Measurements from ENCODE around the gene LSM2.
"Not testable (repeated sequence)": the region's sequence is repeated elsewhere in the genome, so short reads cannot be mapped to it uniquely, and the experiment has no call there.

The LSM2 gene

DNA sequence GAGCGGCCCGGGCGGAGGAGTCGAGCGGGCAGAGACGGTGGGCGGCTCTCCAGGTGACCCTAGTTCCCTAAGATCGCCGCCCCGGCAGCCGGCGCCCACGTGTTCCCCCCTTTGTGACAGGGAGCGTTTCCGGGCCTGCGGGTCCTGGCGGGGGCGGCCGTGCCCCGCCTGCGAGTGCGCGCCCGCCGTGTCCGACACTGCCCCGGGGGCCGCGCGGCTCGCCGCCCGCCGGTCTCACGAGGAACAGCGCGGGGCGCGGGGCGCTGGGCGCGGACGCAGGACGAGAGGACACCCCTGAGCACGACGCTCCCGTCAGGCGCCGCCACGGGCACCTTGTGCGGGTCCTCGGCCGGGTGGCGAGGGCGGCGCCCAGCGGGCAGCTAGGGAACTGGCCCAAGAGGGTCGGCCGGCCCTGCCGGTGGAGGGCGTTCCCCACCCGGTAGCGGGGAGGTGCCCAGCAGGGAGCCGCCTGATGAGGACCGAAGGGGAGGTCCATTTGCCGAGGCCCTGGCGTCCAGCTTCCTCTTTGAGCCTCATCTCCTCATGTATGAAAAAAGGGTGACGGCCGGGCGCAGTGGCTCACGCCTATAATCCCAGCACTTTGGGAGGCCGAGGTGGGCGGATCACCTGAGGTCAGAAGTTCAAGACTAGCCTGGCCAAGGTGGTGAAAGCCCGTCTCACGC, 11.0 kb downstream of the LSM2 start, which contains the start of gene VARS1:
TSS of gene VARS1 (minus strand) at position 137 of the 683 bp plus-strand sequence. CDS start 535 bp downstream, outside the sequence.
- DNase-seq = peak; percentile 83

DNA sequence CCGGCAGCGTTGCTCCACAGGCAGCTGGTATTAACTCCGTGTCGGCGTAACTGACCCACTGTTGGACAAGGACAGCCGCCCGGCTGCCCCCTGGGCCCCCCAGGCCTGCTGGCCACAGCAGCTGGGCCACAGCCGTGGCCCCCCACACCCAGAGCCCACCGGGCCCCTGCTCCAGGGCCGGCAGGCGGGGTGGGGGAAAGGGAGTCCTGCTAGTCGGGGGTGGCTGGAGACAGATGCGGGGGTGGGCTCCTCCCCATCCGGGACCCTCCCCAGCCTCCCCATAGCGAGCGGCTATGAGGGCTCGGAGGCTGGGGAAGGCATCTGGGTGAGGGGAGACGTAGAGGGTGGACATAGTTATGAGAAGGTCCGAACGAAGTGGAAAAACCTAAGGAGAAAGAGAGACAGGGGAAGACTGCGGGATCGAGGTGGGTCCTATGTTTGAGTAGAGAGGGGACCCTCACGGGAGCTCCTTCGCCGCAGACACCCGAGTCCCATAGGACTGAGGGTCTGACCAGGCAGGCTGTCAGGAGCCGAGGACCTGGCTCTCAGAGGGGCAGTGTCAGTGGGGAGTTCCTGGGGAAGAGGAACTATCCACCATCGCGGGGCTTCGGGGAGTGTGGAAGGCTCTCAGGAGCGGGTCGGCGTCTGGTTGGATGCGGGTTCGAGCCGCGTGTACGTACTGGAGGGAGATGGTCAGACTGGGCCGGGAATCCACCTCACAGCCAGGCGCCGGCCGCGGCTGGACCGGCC, 11.7 kb downstream of the LSM2 start:
- no peak for DNase-seq

DNA sequence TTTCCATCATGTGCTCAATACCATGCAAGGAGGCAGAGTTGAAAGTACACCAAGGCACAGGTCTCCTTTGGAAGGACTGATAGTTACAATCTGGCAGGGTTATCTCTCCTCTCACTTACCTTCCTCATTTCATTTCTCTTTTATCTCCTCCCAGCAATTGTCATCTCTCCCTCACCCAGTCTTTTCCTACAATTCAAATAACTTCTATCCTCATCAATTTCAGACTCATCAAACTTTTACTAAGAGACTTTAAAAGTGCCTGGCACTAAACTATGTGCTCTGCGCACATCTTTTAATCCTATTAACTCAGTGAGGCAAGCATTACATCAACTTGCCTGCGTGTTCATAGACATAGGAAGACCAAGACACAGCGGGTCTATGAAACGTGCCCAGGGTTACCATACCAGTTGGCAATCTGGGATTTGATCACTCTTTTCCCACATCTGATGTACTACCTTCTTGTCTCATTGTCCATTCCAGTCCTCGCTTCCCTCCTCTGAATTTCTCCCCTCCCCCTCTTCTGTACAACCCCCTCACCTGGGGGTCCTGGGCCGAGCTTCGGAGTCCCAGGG, 12.4 kb downstream of the LSM2 start:
- DNase-seq = no peak

DNA sequence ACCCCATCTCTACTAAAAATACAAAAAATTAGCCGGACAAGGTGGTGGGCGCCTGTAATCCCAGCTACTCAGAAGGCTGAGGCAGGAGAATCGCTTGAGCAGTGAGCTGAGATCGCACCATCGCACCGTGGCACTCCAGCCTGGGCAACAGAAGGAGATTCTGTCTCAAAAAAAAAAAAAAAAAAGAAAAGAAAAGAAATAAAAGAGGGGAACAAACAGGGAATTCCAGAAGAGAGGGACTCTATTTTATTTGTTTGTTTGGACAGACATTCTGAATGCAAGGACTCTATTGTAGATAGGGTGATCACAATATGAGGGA, 12.9 kb downstream of the LSM2 start:
- DNase-seq = not testable (repeated sequence)

DNA sequence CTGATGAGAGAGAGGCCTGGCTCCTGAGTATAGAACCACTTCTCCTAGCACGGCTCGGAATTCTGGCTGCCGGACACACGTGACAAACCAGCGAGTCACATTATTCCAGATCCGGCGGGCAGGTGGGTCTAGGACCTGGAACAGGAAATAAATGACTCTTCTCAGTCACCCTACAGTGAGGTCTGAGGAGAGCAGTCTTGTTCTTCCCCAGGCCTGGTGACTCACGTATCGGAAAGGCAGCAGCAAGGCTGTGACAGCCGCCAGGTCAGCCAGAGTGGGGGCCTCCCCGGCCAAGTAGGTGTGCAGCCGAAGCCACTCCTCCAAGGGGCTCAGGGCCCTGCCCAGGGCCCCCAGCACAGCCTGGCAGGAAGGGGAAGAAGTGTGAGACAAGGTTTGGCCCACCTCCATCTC, 14.0 kb downstream of the LSM2 start:
- DNase-seq = no peak

DNA sequence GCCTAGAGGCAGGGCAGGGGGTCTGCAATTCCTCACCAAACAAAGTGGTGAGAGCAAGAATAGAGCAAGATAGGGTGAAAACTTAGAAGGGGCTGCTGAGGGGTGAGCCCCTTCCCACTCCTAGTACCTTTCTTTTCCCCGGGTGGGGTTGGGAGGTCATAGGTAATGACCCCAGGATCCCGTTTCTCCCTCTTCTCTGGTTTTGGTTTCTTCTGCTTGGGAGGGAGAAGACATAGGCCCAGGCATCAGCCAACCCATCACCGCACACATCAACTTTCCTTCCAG, 14.7 kb downstream of the LSM2 start:
- DNase-seq = no peak

DNA sequence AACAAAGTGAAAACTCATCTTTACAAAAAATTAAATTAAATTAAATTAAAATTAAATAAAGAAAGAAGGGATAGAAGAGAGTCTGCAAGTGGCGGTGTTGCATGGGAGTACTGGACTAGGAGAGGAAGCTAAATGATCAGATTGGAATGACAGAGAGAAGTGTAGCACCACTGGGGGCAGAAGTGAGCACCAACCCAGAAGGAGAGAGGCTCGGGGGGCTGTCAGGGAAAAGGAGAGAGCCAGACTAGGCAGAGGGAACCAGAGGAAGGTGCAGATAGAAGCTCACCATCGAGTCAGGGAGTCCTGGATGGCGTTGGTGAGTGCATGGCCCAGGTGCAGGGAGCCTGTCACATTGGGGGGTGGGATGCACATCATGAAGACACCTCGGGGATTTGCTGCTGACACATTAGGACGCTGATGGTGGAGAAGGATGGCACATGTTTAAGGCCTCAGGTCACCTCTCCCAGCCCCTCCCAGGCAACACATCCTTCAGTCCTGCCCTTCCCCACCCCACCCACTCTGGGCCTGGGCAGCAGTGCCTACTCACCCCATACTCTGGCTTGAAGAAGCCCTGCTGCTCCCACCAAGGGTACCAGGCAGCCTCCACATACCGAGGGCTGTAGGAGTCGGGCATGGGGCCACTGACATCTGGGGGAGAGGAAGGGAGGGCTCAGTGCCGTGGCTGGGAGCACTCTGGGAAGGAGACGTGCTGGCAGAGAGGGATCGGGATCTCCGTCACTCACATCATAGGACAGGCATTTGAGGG, 15.3 kb downstream of the LSM2 start:
- peak; percentile 44 for DNase-seq

DNA sequence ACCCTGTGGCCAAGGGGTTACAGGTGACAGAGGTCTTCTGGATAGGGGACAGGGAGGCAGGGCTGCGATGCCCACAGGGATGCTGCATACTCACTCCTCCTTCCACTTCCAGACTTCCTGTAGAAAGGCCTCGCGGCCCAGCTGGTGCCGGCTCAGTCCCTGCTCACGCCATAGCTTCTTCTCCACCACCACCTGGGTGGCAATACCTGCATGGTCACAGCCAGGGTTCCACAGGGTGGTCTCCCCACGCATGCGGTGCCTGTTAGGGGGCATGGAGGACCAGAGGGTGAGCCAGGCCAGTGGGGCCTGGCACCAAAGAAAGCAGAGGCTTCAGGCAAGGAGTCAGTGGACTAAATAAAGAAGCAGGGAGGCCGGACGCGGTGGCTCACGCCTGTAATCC, 21.3 kb downstream of the LSM2 start:
- DNase-seq = no peak

DNA sequence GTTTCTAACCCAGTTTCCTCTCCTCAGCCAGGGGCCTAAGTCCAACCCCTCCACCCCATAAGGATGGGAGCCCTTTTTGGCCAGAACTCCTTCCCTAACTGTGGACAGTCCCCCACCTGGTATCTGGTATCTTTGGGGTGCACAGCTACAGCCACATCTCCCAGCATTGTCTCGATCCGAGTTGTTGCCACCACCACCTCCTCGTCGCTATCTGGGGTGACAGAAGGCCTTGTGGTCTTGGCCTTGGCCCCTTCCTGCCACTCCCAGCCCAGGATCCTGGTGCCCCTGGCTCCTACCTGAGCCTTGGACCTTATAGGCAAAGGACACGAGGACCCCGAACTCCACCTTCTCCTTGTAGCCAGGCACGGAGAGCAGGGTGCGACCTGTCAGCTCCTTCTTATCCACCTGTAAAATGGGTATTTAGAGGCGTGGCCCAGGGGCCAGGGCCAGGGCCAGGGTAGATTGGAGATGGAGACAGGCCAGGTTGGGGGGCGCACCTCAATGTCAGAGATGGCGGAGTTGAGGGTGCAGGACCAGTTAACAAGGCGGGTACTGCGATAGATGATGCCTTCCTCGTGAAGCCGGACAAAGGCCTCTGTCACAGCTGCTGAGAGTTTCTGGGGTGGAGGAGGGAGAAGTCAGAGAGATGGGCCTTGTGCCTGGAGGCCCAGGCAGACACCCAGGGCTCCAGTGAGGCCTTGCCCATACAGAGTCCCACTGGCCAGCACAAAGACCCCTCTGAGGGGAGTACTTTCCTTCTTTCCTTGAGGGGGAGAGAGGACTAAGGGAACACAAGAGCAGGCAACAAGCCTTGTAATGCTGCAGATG, 22.5 kb downstream of the LSM2 start:
- DNase-seq = no peak

DNA sequence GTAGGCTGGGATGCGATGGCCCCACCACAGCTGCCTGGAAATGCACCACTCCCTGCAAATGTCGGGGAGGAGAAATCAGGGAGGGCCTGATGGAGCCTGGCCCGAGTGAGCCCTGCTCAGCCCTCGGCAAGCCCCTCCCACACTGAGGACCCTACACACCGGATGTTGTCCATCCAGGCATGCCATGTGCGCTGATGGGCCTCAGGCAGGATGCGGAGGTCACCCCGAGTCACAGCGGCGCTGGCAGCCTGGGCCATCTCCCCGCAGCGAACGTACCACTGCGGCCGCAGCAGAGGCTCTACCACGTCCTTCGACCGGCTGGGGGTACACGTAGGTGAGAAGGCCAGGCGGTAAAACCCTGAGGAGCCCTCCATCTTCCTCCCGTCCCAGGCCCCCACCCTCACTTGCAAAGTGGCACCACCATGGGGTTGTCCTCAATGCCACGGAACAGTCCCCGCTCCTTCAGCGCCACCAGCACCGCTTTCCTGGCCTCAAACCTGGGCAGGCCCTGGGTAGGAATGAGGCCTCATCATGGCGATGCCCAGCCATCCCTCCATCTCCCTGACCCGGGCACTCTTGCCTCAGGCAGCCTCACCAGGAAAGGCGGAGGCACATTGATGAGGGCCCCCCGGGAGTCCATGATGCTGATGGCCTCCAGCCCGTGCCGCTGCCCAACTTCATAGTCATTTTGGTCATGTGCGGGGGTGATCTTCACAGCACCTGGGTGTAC, 24.5 kb downstream of the LSM2 start:
- no peak for DNase-seq

DNA sequence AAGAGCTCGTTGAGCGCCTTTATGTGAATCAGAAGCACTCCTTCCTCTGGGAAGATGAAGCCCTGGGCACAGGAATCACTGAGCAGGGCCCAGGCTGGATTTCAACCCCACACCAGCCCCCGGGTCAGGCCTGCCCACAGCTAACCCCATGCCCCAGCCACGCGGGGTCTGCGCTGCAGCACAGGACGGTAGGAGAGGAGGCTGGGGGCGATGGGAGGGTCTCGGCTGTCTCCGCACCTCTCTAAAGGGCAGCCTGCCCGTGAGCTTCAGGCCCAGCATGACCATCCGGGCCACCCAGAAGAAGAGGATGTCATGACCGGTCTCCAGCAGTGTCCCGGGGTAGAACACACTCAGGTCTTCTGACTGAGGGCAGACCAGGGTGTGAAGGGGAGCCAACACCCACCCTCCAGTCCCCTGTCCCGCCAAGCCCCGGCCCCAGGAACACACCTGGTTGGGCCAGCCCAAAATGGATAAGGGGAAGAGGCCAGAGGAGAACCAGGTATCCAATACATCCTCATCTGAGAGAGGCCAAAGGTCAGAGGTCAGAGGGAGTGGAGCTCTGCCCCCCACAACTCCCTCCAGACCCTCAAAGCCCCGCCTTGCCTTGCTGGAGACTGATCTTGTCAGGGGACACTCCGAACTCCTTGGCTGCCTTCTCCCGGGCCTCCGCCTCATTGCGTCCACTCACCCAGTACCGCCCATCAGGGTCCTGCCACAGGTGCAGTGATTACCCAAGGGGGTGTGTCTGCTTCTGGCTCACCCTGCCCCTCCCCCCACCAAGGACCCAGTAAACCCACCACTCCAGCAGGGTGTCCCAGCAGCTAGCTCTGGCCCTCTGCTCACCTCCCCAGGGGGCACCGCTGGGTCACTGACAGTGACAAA, 25.3 kb downstream of the LSM2 start:
- DNase-seq = no peak

DNA sequence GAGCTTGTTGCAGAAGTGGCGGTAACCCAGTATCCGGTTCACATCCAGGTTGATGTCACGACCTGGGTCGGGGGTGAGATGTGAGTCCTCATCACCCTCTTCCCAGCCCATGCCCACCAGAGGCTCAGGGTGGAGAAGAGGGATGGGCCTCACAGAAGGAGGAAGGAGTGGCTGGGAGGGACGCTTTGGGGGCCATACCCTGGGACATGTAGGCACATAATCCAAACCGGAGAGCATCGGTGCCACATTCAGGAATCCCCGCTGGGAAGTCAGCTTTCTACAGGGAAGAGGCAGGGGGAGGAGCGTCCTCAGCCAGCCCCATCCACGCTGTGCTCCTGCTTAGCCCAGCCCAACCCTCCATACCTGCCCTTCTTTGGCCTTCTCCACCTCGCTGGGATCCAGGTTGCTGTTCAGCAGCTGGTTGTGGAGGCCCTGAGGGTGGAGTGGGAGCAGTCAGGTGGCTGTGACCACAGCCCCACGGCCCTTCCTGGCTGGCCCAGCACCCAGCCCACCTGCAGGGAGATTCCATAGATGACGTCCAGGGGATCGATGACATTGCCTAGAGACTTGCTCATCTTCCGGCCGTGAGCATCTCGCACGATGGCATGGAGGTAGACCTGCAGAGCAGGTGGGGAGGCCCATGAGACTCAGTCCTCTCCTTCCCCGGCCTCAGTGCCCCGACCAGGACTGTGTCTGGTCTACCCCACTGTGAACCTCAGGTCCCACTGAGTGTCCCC, 26.1 kb downstream of the LSM2 start:
- no peak for DNase-seq

DNA sequence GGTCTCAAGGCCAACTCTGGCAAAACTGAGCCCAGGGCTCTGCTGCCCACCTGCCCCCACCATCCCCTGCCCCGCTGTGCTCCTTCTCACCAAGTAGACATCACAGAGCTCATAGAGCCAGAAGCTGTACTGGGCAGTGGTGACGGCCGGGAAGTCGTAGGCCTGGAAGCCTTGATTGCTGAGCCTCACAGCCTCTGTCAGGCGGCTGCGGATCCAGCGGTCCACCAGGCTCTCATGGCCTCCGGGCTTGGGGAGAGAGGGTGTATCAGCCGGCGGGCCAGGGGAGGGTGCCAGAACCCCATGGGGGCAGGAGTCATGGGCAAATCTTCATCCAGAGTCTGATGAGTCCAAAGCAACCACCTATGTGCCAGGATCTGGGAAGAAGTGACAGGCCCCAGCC, 26.9 kb downstream of the LSM2 start:
- DNase-seq = no peak

DNA sequence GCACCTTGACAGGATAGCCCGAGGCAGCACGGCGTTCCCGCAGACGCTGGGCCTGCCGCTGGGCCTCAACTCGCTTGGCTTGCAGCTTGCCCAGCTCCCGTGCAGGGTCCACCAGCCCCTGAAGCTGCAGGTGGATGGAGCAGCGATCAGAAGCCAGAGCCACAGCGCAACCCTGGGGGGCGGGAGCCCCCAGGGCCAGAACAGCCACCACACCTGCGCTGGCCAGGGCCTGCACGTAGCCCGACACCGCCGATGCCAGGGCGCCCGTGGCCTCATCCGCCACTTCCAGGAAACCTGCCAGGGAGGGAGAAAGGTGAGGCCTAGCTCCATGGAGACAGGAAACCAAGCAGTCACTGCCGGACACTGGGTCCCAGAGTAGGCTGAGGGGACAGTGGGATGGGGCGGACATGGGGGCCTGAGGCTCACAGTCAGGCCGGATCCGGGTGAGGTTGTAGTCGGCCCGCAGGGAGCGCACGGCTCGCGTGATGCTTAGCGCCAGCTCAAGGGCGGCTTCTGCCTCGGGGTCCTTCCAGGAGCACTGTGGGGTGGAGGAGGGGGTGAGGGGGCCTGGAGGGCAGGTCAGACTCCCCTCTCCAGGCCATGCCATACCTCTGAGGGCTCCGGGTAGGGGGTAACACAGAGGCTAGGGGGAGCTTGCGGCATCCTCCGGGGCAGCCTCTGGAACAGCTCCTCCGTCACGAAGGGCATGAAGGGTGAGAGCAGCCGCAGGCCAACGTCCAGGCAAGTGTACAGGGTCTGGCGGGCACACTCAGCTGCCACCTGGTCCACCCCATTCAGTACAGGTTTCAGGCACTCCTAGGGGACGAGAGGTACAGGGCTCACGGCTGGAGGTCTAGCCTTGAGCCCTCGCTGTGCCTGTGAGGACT, 27.5 kb downstream of the LSM2 start:
- DNase-seq = no peak

DNA sequence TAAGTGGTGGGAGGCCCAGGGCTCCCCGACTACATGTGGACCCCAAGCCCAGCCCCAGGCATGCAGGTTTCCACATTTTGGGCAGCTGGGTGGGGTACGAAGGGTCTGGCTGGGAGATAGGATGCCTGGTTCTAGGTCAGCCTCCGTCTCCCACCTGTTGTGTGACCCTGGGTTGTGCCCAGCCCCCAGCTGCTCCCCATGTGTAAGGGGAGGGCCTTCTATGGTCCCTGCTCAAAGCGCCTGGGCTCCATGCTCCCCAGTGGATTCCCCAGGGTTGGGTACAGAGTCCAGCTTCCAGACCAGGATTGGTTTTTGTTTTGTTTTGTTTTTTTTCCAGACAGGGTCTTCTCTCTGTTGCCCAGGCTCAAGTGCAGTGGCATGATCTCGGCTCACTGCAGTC, 28.6 kb downstream of the LSM2 start:
- DNase-seq = no peak

DNA sequence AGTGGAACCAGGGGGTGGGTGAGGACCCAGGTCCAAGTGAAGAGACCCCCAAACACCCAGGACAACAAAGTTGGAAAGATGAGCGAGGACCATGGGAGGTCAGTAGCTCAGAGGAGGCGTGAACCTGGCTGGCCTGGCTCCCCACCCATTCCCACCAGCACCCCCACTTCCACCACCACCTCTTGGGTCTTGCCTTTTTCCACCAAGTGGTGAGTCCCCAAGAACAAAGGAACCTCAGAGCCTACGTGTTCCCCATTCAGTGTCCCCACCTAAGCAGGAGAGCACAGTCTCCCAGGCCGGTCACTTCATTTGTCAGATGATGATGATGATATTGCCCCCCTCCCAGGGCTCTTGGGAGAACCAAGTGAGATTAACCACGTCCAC, 29.1 kb downstream of the LSM2 start:
- no peak for DNase-seq

DNA sequence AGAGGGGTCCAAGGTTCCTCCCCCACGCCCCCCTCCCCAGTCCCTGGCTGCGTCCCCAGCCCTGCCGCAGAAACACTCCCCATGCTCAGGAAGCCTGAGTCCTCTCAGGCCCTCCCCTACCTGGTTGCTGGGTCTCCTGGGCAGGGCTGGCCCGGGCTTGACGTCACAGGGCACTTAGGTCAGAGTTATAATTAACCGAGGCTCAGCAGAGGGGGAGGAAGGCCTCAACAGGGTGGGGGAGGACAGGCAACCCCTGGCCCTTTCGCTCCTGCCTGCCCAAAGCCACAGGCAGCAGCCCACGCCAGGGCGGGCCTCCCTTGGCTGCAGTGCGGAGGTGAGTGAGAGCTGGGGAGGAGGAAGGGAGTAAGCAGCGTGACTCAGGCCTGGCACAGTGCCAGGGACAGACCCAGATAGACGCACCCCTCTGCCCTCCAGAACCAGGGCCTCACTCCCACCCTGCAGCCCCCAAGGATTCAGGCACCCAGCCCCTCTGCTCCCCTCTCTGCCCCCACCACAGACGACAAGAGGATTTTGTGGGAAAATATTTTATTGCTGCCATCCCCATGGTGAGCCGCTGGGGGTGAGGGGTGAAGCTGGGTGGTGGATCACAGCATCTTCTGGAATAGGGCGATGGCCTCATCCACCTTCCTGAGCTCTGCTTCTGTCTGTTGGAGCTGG, 29.6 kb downstream of the LSM2 start, which contains the start of gene VWA7:
TSS of gene VWA7 (minus strand) at position 340 of the 678 bp plus-strand sequence. CDS start 549 bp downstream, outside the sequence.
- DNase-seq = peak; percentile 79

DNA sequence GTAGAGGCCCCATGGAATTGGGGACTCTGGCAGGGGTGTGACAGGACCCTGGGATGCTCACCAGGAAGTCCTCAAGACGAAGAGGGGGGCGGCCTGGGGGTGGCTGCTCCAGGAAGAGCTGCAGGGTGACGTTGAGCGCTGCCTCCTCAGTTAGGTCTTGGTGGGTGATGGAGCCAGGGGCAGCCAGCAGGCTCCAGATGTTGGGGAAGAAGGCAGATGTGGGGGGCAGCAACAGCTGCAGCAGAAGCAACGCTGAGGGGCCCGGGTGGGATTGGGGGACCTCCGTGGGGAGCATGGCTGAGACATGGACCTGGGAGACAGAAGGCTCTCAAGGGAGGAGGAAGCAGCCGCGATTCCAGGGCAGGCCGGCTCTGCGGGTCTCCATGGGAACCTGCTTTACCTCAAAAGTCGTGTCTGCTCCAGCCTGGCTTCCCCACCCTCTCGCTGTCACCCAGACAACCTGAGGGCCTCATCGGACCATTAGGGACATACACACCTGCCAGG, 30.2 kb downstream of the LSM2 start:
- no peak for DNase-seq

All from activated CD8-positive, alpha-beta memory T cell treated with anti-CD3 and anti-CD28 coated beads, Interleukin-2, amount 50 U/mL, for 4 hours (primary cell).